T-helper 2 cell treated with Interferon-gamma antibody and Interleukin-4, amounts not matched to agents 5 μg/mL and 100 μg/mL, for 36 hours (primary cell): ENCODE data around the gene TTLL1.

ENCODE experiments used
- DNase-seq: peaks from one replicate; pipeline ENCODE4 v3.0.0; 2021; ENCODE audit warnings: low spot score
- H3K27ac Mint-ChIP-seq: one replicate; pipeline ENCODE4 v1.8.0; 2021; ENCODE audit warnings: mild to moderate bottlenecking, mixed read lengths
- H3K27me3 Mint-ChIP-seq: one replicate; pipeline ENCODE4 v1.8.0; 2021; ENCODE audit warnings: low read depth, mixed read lengths
- H3K36me3 Mint-ChIP-seq: one replicate; pipeline ENCODE4 v1.8.0; 2021; ENCODE audit warnings: low read depth, mixed read lengths
- H3K4me1 Mint-ChIP-seq: one replicate; pipeline ENCODE4 v1.8.0; 2021; ENCODE audit warnings: low read depth, mixed read lengths
- H3K4me3 Mint-ChIP-seq: one replicate; pipeline ENCODE4 v1.8.0; 2022; ENCODE audit warnings: mild to moderate bottlenecking, moderate library complexity, mixed read lengths
- H3K9me3 Mint-ChIP-seq: one replicate; pipeline ENCODE4 v1.8.0; 2021; ENCODE audit warnings: mixed read lengths

Gene TTLL1

DNA sequence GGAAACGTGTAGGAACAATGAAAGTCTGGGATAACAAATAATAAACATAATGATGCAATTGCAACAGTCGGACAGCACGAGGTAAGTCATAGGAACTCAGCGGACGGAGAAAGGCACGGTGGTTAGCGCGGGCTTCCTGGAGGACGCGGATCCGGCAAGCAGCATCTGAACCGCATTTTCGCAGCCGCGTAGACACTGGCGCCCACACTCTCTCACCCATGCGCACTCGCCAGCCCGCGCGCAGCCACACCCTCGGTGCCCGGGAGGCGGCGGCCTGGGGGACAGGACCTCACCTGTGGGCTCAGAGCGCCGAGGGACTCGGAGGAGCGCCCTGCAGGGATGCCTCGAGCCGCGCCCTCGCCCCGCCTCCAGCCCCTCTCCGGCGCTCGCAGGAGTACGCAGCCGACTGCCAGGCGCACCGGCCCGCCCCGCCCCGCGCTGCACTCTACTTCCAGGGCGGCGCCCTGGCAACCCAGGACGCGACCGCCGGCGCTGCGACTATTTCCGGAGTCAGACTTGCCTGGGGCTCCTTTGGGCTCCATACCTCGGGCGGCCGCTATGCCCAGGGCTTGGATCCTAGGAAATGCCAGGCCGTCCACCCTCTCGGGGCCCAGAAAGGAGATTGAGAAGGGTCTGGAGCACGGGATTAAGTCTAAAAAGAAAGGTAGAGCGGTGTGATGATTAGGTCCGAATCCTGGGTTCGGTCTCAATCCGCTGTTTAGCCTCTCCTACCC, at the start of gene TTLL1:
TSS of gene TTLL1 (minus strand) at position 408 of the 734 bp plus-strand sequence. CDS start 13,805 bp downstream, outside the sequence.
- peak; percentile 92 for DNase-seq
- peak within 1 kb of the TSS; percentile 92 for H3K27ac Mint-ChIP-seq
- peaks cover 4% of the 10 kb centered on the region for H3K36me3 Mint-ChIP-seq
- H3K4me1 Mint-ChIP-seq = peaks cover 31% of the 10 kb centered on the region
- H3K4me3 Mint-ChIP-seq = peak within 1 kb of the TSS; percentile 95
- H3K9me3 Mint-ChIP-seq = no peaks in the 10 kb centered on the region
- no peaks in the 10 kb centered on the region for H3K27me3 Mint-ChIP-seq

DNA sequence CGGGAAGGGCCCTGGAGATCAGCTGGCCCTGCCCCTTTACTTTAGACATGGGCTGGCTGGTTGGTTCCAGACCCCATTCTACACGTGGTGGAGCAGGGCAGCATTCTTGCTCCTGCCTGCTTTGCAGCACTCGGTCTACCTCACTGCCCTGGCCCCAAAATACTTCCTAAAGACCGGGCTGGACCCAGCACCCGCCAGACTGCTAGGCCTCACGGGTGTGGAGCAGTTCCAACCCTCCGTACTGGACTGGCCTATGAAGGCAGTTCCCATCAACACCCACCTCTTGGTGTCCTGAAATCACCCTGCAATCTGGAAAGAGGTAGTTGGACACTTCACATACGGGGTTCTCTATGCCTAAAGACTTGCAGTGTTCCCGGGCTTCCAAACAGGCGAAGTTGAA, 47.6 kb upstream of the TTLL1 start:
- H3K9me3 Mint-ChIP-seq = no peaks in the 10 kb centered on the region
- H3K36me3 Mint-ChIP-seq = peaks cover 22% of the 10 kb centered on the region
- H3K4me1 Mint-ChIP-seq = no peaks in the 10 kb centered on the region
- H3K27ac Mint-ChIP-seq = no peak overlapping the region
- DNase-seq = no peak
- H3K4me3 Mint-ChIP-seq = no peak overlapping the region
- no peaks in the 10 kb centered on the region for H3K27me3 Mint-ChIP-seq

DNA sequence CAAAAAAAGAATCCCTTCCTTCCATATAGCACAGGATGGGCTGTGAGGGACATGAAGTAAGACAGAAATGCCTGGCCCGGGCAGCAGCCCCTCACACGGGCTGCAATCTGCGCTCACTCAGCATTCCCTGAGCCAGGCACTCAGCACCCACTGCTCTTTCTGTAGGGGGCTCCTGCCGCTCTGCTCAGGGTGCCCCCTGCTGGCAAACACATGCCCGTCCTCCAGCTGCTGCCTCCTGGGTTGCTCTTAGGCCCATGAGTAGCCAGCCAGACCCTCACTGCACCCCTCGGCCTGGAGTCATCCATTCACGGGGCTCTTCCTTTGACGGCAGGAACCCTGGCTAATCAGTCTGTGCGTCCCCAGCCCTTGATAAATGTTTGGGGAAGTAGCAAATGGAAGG, 47.1 kb upstream of the TTLL1 start:
- H3K27ac Mint-ChIP-seq = no peak overlapping the region
- no peak overlapping the region for H3K4me3 Mint-ChIP-seq
- no peaks in the 10 kb centered on the region for H3K9me3 Mint-ChIP-seq
- peaks cover 22% of the 10 kb centered on the region for H3K36me3 Mint-ChIP-seq
- DNase-seq = no peak
- no peaks in the 10 kb centered on the region for H3K4me1 Mint-ChIP-seq
- H3K27me3 Mint-ChIP-seq = no peaks in the 10 kb centered on the region

DNA sequence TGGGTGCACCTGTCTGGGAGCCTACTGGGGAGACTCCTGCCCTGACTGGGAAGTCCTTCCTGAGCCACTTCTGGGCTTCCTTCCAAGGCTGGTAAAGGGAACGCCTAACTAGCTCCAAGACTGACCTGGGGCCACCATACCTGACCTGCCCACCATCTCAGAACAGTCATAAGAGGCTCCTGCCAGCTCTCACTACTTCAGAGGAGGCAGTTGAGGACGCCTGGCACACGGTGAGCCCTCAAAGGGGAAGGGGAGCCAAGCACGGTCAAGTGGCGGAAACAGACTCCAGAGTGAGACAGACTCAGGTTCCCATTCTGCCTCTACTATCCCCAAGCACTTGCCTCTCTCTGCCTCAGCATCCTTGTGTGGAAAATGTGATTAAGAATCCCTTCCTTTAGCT, 46.4 kb upstream of the TTLL1 start:
- H3K4me1 Mint-ChIP-seq = no peaks in the 10 kb centered on the region
- H3K9me3 Mint-ChIP-seq = no peaks in the 10 kb centered on the region
- H3K27ac Mint-ChIP-seq = no peak overlapping the region
- DNase-seq = no peak
- peaks cover 19% of the 10 kb centered on the region for H3K36me3 Mint-ChIP-seq
- no peaks in the 10 kb centered on the region for H3K27me3 Mint-ChIP-seq
- H3K4me3 Mint-ChIP-seq = no peak overlapping the region

DNA sequence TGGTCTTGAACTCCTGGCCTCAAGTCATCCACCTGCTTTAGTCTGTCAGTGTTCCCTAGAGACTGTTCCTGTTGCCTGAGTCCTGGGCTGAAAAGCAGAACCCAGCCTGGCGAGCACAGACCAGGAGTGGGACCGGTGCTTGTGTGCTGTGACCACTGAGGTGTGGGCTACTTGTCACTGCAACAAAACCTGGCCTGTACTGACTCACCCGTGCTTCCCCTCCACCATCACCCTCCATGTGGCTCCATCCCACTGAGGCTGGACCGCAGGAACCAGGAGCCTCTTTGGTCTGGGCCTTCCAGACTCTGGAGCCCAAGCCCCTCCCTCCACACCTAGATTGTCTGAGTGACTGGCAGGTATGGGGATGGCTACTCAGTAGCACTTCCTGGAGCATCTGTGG, 45.4 kb upstream of the TTLL1 start:
- peaks cover 15% of the 10 kb centered on the region for H3K36me3 Mint-ChIP-seq
- H3K27me3 Mint-ChIP-seq = no peaks in the 10 kb centered on the region
- no peak for DNase-seq
- no peaks in the 10 kb centered on the region for H3K9me3 Mint-ChIP-seq
- H3K27ac Mint-ChIP-seq = no peak overlapping the region
- H3K4me1 Mint-ChIP-seq = no peaks in the 10 kb centered on the region
- H3K4me3 Mint-ChIP-seq = no peak overlapping the region

DNA sequence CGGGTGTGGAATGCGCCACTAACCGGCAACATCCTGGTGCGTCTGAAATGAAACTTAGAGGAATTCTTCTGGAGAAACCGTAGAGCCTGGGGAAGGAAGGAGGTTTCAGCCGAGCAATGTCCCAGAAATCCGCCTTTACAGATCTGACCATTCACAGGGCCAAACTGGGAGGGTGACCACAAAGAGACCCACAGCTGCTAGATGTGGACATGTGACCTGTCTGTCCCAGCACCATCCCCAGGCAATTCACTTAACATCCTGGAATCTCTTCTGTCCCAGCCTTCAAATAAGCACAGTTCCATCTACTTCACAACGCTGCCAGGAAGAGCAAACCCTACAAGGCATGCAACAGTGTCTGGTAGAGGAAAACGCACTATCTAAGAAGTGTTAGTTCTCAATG, 44.2 kb upstream of the TTLL1 start:
- peaks cover 2% of the 10 kb centered on the region for H3K4me1 Mint-ChIP-seq
- H3K27ac Mint-ChIP-seq = no peak overlapping the region
- H3K9me3 Mint-ChIP-seq = no peaks in the 10 kb centered on the region
- DNase-seq = no peak
- H3K36me3 Mint-ChIP-seq = peaks cover 8% of the 10 kb centered on the region
- no peak overlapping the region for H3K4me3 Mint-ChIP-seq
- no peaks in the 10 kb centered on the region for H3K27me3 Mint-ChIP-seq

DNA sequence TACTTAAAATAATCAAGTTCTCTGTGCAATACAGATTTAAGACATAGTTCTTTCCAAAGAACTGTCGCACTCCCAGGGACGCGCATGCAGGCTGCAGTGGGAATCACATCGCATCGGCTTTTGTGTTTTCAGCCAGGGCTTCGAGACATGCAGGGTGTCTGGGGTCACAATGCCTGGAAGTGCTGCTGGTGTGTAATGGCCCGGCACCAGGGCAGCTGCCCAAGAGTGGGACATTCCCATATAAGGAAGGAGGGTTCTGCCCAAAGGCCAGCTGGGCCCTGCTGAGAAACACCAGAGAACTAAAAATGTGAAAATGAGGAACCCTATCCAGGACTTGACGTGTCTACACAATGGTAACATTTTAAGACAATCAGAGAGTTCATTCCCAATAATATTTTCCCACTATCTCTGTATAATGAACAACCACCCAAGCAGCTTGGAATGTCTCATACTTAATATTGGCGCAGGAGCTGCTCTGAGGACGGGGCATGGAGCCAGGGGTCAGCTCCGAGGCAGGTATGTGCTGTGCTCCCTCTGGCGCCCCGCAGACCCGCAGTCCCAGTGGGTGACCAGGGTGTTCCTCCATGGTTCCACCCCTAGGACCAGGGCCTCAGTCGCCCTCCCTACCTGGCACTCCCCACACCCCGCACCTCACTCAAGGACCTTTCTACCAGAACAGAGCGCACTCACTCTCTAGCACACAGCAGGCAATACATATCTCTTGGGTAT, 42.7 kb upstream of the TTLL1 start:
- H3K4me1 Mint-ChIP-seq = peaks cover 2% of the 10 kb centered on the region
- no peaks in the 10 kb centered on the region for H3K27me3 Mint-ChIP-seq
- no peak overlapping the region for H3K4me3 Mint-ChIP-seq
- H3K9me3 Mint-ChIP-seq = no peaks in the 10 kb centered on the region
- H3K36me3 Mint-ChIP-seq = peaks cover 8% of the 10 kb centered on the region
- no peak for DNase-seq
- no peak overlapping the region for H3K27ac Mint-ChIP-seq

DNA sequence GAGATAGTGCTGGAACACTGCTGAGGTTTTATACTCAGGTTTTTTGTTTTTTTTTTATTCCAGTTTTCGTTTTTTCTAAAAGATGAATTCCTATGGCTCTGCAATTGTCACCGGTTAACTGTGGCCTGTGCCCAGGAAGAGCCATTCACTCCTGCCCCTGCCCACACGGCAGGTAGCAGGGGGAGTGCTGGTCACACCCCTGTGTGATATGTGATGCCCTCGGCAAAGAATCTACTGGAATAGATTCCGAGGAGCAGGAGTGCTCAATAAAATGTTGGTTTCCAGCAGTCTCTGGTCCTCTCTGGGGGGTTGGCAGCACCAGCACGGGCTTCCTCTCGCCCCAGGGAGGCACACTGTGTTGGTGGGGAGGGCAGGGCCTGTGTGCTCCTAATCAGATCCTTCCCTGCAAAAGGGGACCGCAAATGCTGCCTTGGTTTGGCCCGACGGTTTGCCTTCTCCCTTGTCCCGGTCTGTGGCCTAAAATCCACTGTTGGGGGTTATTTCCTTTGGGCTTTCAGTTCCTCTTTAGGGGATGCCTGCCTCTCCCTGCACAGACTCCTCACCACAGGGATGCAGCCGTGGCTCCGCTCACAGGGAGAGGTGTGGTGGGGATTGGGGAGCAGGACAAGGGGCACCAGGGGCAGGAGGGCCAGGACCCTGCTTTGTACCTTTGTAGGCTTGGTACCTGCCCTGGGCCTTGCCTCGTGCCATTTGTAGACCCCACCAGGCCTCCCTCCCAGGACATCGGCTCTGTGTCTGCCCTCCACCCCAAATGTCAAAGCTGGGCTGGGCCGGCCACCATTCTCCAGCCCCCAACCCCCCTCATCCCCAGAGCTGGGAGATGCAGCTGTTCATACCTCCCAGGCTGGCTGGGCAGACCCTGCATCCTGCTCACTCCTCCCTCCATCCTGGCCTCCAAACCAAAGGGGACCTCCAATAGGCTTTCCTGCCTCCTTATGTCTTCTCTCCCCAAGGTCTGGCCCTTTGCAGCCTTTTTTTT, 40.5 kb upstream of the TTLL1 start:
- no peak for DNase-seq
- H3K27ac Mint-ChIP-seq = no peak overlapping the region
- peaks cover 2% of the 10 kb centered on the region for H3K36me3 Mint-ChIP-seq
- no peaks in the 10 kb centered on the region for H3K9me3 Mint-ChIP-seq
- no peaks in the 10 kb centered on the region for H3K27me3 Mint-ChIP-seq
- peaks cover 2% of the 10 kb centered on the region for H3K4me1 Mint-ChIP-seq
- H3K4me3 Mint-ChIP-seq = no peak overlapping the region

DNA sequence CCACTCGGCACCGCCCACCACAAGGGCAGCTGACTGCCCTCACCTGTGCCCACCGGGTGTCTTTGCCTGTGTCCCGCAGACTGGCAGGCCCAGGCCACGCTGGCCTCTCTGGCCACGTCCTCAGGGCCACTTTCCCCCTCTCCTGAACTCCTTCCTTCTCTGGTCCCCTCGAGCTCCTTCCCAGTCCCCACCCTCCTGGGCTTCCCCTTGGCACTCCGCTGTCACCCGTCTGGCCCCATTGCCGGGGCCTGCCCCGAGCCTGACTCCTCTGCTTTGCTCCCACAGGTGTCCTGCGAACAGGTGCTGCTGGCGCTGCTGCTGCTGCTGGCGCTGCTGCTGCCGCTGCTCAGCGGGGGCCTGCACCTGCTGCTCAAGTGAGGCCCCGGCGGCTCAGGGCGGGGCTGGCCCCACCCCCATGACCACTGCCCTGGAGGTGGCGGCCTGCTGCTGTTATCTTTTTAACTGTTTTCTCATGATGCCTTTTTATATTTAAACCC, 39.8 kb upstream of the TTLL1 start:
- Mint-ChIP-seq H3K4me3 (no peak overlapping the region), H3K9me3 (no peaks in the 10 kb centered on the region), H3K4me1 (peaks cover 2% of the 10 kb centered on the region), H3K36me3 (peaks cover 2% of the 10 kb centered on the region), H3K27ac (no peak overlapping the region), H3K27me3 (no peaks in the 10 kb centered on the region)
- DNase-seq = no peak

DNA sequence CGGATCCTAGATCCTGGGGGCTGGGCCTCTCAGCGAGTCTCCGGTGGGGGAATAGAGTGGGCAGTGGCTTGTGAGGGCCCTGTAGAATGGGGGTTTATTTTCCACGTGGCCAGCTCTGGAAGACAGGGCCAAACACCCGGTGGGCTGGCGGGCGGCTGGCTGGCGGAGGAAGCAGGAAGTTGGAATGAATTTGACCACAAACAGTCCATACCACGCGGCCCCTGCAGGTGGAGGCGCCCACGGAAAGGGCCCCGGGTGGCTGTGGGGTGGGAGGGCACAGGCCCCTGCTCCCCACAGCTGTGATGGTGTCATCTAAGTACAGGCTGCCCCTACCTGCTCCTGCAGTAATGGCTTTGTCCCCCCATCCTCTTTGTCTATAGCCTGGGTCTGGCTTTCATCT, 38.9 kb upstream of the TTLL1 start:
- Mint-ChIP-seq H3K27ac (no peak overlapping the region), H3K27me3 (no peaks in the 10 kb centered on the region), H3K36me3 (no peaks in the 10 kb centered on the region), H3K4me3 (no peak overlapping the region), H3K4me1 (peaks cover 2% of the 10 kb centered on the region), H3K9me3 (no peaks in the 10 kb centered on the region)
- no peak for DNase-seq

DNA sequence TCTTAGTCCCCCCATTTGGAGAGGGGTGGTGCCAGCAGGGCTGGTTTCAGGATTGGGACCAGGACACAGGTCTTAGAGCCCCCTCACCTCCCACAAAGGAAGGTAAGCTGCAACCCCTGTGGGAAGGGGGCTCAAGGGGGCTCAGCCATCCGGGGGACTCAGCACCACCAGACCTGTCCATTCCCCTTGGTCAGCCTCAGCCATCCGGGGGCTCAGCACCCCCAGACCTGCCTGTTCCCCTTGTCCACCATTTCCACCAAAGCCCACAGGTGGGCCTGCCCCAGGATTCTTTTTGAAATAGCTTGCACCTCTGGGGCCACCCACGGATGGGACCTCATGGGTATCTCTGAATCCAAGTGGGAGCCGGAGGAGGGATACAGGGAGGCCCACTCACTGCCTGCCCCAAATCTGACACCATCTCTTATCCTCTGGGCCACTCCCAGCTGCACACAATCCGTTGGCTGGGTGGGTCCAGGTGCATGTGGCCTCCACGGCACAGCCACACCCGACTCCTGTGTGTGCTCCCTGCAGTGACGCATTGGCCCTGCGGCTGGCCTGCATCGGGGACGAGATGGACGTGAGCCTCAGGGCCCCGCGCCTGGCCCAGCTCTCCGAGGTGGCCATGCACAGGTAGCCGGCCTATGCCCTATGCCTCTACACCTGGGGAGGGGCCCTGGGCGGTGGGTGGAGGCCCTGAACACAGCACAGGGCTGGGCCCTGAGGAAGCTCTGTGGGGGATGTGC, 38.1 kb upstream of the TTLL1 start:
- Mint-ChIP-seq H3K36me3 (no peaks in the 10 kb centered on the region), H3K4me3 (no peak overlapping the region), H3K27me3 (no peaks in the 10 kb centered on the region), H3K9me3 (no peaks in the 10 kb centered on the region), H3K27ac (no peak overlapping the region), H3K4me1 (peaks cover 2% of the 10 kb centered on the region)
- DNase-seq = no peak

DNA sequence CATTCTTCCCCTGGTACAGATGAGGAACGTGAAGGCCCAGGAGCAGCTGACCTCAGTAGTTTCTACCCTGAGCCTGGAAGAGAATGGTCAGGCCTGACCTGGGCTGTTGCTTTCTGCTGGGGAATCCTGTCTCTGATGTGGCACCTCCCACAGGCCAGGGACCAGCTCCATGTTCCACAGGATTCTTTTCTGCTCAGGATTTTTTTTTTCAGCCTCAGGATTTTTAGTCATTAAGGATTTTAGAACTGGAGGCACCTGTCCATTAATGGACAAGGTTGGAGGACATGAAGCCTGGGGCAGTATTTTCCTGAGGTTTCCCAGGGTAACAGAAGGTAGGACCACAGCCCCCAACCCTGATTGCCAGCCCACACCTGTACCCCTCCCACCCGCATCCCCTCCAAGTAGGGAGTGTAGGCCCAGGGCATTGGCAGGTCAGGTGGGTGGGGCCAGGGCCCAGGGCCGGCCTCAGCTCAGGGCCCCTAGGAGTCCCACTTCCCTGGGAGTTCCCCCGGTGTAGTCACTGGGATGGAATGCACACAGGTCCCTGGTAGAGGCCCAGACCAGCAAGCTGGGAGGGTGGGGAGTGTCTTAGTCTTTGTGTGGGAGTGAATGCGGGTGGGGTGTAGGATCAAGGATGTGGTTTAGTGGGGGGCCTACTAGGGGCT, 37.4 kb upstream of the TTLL1 start:
- Mint-ChIP-seq H3K36me3 (no peaks in the 10 kb centered on the region), H3K4me3 (no peak overlapping the region), H3K9me3 (no peaks in the 10 kb centered on the region), H3K27me3 (no peaks in the 10 kb centered on the region), H3K4me1 (peaks cover 2% of the 10 kb centered on the region), H3K27ac (no peak overlapping the region)
- no peak for DNase-seq

DNA sequence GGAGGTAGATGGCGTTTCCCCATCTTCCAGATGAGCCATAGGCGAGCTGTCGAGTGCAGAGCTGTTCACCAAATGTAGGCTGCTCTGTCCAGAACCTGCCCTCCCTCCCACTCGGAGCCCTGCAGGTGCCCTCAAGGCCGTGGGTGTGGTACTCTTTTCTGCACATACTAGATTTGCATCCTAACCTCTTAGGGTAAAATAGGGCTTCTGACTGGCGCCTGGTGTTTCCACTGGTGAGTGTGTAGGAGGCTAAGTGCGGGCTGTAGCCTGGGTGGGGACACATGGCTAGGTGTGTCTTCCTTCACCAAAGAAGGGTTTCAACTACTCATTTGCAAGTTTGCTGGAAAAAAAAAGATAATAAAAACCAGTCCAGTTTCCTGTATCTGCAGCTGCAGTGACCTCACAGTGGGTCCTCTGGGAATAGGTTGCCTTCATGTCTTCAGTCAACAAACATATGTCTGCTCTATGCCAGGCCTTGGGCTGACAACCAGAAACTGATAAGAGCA, 29.8 kb upstream of the TTLL1 start:
- Mint-ChIP-seq H3K9me3 (no peaks in the 10 kb centered on the region), H3K4me1 (no peaks in the 10 kb centered on the region), H3K27me3 (no peaks in the 10 kb centered on the region), H3K36me3 (no peaks in the 10 kb centered on the region), H3K27ac (no peak overlapping the region), H3K4me3 (no peak overlapping the region)
- no peak for DNase-seq
